AML-193 (cell line): ENCODE data around the gene ZFP42.
"Not testable (repeated sequence)": the region's sequence is repeated elsewhere in the genome, so short reads cannot be mapped to it uniquely, and the experiment has no call there.

Experiments
- DNase-seq, 2 experiments: peaks; one replicate each; lab custom pipeline; 2025; lab: John Stamatoyannopoulos, UW

The ZFP42 gene

DNA sequence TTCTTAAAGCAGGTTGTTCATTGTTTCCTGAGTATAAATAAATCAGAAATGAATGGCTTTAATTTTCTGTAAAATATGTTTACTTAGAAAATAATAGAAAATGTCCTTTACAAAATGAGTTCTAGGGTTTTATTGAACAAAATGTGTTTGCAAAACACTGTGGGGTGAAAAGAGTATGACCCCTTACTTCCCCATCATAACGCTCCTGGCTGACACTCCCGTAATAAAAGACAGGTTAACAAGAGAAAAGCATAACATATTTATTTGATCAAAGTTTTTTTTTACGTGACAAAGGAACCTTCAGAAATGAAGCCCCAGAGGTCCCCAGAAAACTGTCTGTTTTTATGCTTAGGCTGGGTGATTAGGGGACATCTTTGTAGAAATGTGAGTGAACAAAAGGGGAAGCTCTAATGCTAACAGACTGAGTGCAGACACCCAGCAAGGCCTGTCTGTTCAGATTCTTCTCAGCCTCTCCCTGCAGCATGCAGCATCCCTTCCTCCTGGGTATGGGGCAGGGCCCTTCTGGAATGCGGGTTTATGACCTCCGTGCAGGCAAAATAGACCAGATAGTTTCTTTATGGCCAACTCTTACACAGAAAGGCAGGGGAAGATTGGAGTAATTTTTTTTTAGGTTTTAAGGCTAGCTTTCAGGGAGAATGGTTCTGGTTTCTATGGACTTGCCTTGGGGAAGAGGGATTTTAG lies 26.1 kb downstream of the ZFP42 start:
- DNase-seq: no peak

DNA sequence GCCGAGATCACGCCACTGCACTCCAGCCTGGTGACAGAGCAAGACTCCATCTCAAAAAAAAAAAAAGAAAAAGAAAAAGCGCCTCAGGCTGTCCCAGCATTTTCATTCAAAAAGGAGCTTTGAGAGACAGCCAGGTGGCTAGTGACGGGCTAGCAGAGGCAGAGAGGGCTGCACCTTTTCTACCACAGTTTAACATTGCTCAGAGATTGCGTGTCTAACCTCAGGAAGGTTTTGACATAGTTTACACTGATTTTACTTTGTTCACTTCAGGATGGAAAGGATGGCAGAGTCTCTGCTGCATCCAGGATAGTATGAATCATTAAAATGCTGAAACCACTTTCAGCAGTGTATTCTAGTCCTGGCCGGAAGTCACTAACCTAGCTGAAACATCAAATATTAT lies 28.1 kb downstream of the ZFP42 start:
- DNase-seq: no peak

DNA sequence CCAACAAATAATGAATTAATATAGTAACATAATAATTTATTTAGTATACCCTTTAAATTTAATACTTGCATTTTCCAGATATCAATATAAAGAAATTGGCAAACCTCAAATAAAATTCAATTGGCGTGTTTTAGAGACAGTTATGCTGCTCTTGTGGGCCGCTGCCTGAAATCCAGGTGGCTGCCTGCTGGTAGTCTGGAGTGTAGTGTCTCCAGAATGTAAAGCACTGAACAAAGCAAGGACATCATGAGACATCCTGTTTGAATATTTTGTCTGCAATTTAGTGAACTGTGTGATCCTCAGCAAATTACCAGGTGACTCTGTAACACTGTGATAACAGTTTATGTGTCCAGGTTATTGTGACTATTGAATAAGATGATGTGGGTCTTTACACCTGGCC lies 29.9 kb downstream of the ZFP42 start:
- DNase-seq: no peak

DNA sequence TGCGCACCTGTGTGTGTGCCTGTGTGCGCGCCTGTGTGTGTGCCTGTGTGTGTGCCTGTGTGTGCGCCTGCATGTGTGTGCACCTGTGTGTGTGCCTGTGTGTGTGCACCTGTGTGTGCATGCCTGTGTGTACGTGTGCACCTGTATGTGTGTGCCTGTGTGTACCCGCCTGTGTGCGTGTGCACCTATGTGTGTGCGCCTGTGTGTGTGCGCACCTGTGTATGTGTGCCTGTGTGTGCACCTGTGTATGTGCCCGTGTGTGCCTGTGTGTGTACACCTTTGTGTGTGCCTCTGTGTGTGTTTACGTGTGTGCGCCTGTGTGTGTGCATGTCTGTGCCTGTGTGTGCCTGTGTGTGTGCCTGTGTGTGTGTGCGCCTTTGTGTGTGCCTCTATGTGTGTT lies 33.5 kb downstream of the ZFP42 start:
- no peak for DNase-seq

DNA sequence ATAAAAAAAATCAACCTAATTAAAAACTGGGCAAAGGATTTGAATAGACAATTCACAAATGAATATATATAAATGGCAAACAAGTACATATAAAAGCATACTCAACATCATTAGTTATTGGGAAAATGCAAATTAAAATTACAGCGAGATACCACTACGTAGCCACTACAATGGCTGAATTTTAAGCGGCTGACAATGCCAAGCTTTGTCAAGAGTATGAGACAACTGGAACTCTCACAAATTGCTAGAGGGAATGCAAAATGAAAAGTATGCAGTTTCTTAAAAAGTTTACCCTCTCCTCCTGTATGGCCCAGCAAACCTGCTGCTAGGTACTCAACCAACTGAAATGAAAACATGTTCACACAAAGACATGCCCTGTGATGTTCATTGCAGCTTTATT lies 34.8 kb downstream of the ZFP42 start:
- DNase-seq: no peak

DNA sequence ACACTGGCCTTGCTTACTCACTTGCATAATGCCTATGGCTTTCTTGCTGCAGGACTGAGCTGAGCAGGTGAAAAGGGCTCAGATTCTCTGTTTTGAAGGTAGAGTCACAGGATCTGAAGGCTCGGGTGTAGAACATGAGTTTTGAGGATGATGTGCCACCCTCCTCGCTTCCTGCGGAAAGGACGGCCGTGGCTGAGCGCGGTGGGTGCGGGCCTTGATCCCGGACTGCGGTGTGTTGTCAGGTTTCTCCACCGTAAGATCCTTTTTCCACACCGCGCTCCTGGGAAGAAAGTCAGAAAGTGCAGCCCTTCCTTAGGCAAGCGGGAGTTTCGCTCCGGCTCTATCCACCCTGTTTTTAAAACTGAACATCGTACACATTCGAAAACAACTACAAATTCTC lies 36.2 kb downstream of the ZFP42 start:
- no peak for DNase-seq

DNA sequence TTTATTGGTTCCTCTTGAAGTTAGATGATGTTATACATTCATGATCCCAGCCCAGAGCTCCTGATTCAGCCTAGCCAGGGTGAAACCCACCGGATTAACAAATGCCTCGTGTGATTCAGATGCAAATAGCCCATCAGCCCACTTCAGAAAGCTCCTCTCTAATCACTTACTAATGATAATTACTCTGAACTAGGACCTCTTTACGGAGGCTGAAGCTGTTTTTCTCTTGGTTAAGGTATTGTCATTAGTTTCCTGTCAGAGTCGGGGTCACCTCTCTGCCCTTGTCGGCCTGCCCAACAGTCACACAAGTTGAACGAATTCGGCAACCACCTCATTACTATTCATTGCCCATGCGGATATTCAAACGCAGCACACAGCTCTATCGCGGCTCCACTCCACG lies 36.6 kb downstream of the ZFP42 start:
- no peak for DNase-seq

DNA sequence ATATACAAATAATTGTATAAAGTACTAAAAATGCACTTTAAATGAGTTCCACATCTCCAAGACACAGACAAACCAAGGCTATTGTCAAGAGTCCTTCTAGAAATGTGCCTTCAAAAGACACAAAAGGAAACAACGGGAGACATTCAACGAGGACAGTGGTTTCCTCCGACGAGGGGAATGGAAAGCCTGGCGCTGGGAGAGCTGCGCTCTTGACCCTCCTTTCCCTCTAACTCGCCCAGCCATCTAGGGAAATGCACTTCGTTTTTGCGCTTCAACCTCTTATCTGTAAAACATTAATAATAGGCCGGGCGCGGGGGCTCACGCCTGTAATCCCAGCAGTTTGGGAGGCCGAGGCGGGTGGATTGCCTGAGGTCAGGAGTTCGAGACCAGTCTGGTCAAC lies 37.0 kb downstream of the ZFP42 start:
- no peak for DNase-seq

DNA sequence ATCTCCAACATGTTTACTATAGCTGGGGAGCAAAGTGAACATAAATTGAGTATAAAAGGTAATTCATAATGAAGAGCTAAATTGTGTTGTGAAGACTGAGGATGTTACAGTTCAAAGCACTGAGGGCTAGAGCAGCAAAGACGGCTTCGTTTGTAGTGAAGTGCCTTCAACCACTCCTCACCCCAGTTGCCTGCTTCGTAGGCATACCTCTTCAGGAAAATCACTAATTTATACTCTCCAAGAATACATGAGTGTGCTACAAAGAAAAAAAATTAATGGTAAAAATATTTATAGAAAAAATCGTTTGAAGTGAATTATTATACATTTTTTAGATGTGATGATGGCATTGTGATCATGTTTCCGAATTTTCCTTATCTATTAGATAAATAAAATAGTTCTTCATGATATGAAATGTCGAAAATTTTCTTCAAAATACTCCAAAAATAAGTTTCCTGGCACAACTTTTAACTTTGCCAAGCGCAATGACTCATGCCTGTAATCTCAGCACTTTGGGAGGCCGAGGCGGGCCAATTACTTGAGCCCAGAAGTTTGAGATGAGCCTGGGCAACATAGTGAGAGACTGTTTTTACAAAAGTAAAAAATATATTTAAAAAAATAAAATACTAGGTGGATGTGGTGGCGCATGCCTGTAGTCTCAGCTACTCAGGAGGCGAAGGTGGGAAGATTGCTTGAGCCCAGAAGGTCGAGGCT lies 41.6 kb downstream of the ZFP42 start:
- DNase-seq: no peak

DNA sequence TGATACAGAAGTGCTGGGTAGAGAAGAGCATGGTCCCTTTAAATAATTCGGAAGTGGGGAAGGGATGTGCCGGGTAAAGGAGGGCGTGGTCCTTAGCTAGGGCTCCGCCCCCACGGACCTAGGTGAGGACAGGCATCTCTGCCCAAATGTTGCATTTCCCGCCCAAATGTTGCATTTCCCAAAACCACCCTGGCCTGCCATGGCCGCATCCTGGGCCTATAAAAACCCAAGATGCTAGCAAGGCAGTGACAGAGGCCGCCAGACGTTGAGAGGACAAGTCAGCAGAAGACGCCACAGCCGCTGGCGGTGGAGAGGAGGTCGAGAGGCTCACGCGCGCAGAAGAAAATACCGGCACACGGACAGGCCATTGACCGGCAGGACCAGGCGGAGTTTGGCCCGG lies 46.1 kb downstream of the ZFP42 start:
- no peak for DNase-seq

DNA sequence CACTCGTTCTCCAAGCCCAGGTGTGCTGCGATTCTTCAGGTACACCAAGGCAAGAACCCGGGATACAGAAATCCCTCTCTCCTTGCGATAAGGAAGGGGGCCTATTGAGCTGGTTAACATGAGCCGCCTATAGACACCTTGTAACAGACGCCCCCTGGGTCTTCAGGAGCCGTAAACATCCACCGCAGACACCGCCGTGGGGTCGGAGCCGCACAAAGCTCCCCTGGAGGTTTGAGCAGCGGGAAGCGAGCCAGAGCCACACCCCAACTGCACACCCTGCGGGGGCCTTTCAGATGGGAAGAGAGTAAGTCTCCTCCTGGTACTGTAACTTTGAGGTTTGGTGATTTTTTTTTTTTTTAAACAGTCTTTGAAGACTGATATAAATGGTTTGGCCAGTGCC lies 46.6 kb downstream of the ZFP42 start:
- no peak for DNase-seq

DNA sequence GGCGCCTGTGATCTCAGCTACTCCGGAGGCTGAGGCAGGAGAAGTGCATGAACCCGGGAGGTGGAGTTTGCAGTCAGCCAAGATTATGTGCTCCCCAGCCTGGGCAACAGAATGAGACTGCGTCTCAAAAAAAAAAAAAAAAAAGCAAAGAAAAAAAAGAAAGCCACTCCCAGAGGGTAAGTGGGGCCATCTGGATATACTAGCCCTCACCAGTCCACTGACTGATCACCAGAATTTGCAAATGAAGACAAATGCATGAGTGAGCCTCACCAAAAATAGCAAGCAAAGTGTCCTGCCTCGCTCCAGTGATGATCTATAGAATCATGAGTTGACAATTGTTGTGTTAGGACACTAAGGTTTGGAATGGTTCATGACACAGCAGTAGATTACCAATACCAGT lies 47.6 kb downstream of the ZFP42 start:
- no peak for DNase-seq

DNA sequence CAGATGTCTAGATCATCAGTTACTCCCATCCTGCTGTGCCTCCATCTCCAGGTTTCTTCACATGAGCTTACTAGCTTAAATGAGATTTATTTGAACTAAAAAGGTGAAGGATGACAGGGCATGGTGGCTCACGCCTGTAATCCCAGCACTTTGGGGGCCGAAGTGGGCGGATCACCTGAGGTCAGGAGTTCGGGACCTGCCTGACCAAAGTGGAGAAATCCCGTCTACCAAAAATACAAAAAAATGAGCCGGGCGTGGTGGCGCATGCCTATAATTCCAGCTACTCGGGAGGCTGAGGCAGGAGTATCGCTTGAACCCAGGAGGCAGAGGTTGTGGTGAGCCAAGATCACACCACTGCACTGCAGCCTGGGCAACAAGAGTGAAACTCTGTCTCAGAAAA lies 49.9 kb downstream of the ZFP42 start:
- DNase-seq: not testable (repeated sequence)

DNA sequence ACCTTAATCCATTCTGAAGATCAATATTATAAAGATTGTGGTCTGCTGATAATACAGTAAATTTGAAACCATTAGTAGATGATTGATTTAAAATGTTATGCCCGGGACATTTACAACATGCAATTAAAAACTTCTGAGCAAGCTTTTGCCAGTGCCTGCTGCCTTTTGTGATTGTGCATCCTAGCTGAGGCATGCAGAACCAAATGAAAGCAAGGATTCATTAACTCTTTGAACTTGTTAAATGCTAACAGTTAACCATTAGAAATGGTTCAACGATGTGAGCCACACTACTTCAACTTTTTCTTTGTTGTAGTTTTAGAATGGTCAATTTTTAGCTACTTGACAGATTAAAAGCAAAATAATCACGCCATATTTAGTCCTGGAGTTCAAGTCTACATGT lies 51.1 kb downstream of the ZFP42 start:
- DNase-seq: no peak

DNA sequence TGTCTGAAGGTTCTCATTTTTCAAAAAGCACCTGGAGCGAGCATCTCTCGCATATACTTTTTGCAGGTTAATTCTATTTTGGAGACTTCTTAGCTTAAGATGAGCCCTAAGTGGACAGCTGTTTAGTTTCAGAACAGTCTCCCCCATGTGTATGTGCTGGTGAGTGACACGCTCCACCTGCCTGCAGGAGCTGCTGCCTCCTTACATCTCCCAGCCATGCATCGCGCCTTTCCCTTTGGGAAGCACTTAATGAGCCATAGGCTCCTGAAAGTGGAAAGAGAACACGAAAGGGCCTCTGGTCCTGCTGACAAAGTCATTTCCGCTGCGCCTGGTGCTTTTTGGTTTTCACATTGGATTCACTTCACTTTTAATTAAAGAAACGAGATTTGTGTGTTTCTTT lies 57.7 kb downstream of the ZFP42 start:
- no peak for DNase-seq
